Gastroesophageal sphincter (tissue), 4 donors: ENCODE measurements around the gene IFNGR1. TPM values are rescaled to one million over a fixed set of nuclear protein-coding genes. Genes with fewer than 3 reads are reported as not detected.

Experiments
- ATAC-seq: fragments of 150-250 bp; one replicate; pipeline ENCODE4 v1.9.1; 2016; ENCODE audit warnings: mild to moderate bottlenecking, moderate library complexity
- H3K27ac ChIP-seq, 4 donors: fragments of 200-600 bp; sonication (generic) in 3 of 4; 1 replicate in 3 of 4; 2 replicates in 1 of 4; pipeline ENCODE4 v1.5.1; 2016 to 2019
- H3K27me3 ChIP-seq: fragments of 200-600 bp; sonication (generic); one replicate; pipeline ENCODE4 v1.5.1; 2019
- H3K36me3 ChIP-seq, 2 donors: fragments of 200-600 bp; sonication (generic); one replicate each; pipeline ENCODE4 v1.5.1; 2019; ENCODE audit warnings: control low read depth in 1 of 2
- H3K4me1 ChIP-seq, 3 donors: fragments of 200-600 bp; sonication (generic); 1 replicate in 2 of 3; 2 replicates in 1 of 3; pipeline ENCODE4 v1.5.1; 2016 to 2019; ENCODE audit warnings: control low read depth in 2 of 3
- H3K4me3 ChIP-seq, 2 donors: fragments of 200-600 bp; sonication (generic); one replicate each; pipeline ENCODE4 v1.5.1; 2019; ENCODE audit warnings: mild to moderate bottlenecking in 1 of 2, moderate library complexity in 1 of 2
- H3K9me3 ChIP-seq, 3 donors: fragments of 200-600 bp; sonication (generic); one replicate each; pipeline ENCODE4 v1.5.1; 2017 to 2019; ENCODE audit warnings: control low read depth in 2 of 3
- EP300 ChIP-seq: sonication (generic); formaldehyde crosslinking; IDR thresholded peaks from one replicate; pipeline ENCODE4 v1.6.1; 2017; ENCODE audit warnings: antibody characterized with exemption, mild to moderate bottlenecking
- POLR2A ChIP-seq, 2 donors: fragments of 450-650 bp; IDR thresholded peaks; one replicate each; pipeline ENCODE4 v1.6.1; 2017; ENCODE audit warnings: antibody characterized with exemption in 2 of 2, mild to moderate bottlenecking in 2 of 2, moderate library complexity in 1 of 2
- POLR2AphosphoS5 ChIP-seq: sonication (generic); formaldehyde crosslinking; IDR thresholded peaks from one replicate; pipeline ENCODE4 v1.6.1; 2017; ENCODE audit warnings: antibody characterized with exemption
- WGBS, 2 donors: methylation state at CpG; one replicate each; pipeline ENCODE4 v1.1.5; 2018; ENCODE audit warnings: low coverage in 1 of 2; 5-methylcytosine and 5-hydroxymethylcytosine counted together
- total RNA-seq, 4 donors: library from RNA; depleted of rRNA; stranded (reverse); fragments of >200 nt; gene quantifications; one replicate each; pipeline ENCODE4 v1.1.0, GENCODE V29; 2016
- TF ChIP-seq, protein P1 (sequence below), 4 experiments: fragments of 200-600 bp in 2 of 4; fragments of 450-650 bp in 2 of 4; sonication (generic) in 1 of 4; IDR thresholded peaks; one replicate each; pipeline ENCODE4 v1.5.1; 2017 to 2019; ENCODE audit warnings: antibody characterized with exemption in 4 of 4, mild to moderate bottlenecking in 2 of 4, moderate library complexity in 2 of 4

The IFNGR1 gene
- total RNA-seq, 4 donors from 2014 or later, result 45.8 to 104 (median 66.9) TPM

DNA sequence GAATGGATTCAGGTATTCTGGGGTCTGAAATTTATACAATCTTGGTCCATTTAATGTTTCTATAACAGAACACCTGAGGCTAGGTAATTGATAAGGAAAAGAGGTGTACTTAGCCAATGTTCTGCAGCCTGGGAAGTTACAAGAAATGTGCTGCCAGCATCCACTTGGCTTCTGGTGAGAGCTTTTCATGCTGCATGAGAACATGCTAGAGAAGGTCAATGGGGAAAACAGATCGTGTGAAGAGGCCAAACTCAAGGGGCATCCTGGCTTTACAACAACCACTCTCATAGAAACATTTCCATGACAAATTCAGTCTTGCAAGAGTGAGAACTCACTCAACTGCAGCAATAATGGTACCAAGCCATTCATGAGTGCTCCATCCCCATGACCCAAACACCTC lies 62.5 kb downstream of the IFNGR1 start:
- no peak overlapping the region for H3K4me3 ChIP-seq
- no peaks in the 10 kb centered on the region for H3K27me3 ChIP-seq
- no peak for ATAC-seq
- no peaks in the 10 kb centered on the region for H3K9me3 ChIP-seq
- TF ChIP-seq POLR2A (IDR thresholded peaks at IDR 0.05) (no peak), POLR2AphosphoS5 (no peak), EP300 (no peak)
- TF ChIP-seq, protein P1, sequence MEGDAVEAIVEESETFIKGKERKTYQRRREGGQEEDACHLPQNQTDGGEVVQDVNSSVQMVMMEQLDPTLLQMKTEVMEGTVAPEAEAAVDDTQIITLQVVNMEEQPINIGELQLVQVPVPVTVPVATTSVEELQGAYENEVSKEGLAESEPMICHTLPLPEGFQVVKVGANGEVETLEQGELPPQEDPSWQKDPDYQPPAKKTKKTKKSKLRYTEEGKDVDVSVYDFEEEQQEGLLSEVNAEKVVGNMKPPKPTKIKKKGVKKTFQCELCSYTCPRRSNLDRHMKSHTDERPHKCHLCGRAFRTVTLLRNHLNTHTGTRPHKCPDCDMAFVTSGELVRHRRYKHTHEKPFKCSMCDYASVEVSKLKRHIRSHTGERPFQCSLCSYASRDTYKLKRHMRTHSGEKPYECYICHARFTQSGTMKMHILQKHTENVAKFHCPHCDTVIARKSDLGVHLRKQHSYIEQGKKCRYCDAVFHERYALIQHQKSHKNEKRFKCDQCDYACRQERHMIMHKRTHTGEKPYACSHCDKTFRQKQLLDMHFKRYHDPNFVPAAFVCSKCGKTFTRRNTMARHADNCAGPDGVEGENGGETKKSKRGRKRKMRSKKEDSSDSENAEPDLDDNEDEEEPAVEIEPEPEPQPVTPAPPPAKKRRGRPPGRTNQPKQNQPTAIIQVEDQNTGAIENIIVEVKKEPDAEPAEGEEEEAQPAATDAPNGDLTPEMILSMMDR (IDR thresholded peaks at IDR 0.05), result no peak
- H3K36me3 ChIP-seq, result no peaks in the 10 kb centered on the region
- no peak overlapping the region for H3K27ac ChIP-seq
- peaks cover 0 to 8% (median 0%) of the 10 kb centered on the region in 3 donors for H3K4me1 ChIP-seq
- WGBS, 2 donors, result 77% methylated on average over 1 of the region's 1 CpG; no CpG with 5 or more reads in 1 of the 2 donors

DNA sequence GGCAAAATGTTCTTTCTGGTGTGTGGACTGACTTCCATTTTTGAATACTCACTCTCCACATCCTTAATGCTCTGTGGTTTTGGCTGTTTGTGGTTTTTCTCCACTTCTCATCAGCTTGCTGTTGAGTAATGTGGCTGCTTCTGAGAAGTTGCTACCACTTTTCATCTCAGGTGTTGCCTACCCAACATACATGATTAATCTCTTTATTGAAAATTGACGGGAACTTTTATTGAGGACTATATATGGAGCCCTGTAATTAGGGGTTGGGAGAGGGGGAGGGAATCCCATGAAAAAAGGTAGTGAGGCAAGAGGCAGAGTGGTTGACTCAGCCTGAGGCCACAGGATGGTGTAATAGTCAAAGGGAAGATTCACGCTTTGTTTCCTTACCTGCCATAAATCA lies 63.4 kb downstream of the IFNGR1 start:
- WGBS, 2 donors, result 56 to 100% methylated on average over 1 to 2 of the region's 2 CpGs
- H3K4me3 ChIP-seq, result no peak overlapping the region
- H3K27ac ChIP-seq, result no peak overlapping the region
- peaks cover 0 to 8% (median 0%) of the 10 kb centered on the region in 3 donors for H3K4me1 ChIP-seq
- TF ChIP-seq POLR2AphosphoS5 (no peak), EP300 (no peak), POLR2A (IDR thresholded peaks at IDR 0.05) (no peak)
- TF ChIP-seq, protein P1 (IDR thresholded peaks at IDR 0.05), result no peak
- H3K36me3 ChIP-seq, result no peaks in the 10 kb centered on the region
- no peak for ATAC-seq
- H3K9me3 ChIP-seq, result no peaks in the 10 kb centered on the region
- H3K27me3 ChIP-seq, result no peaks in the 10 kb centered on the region

DNA sequence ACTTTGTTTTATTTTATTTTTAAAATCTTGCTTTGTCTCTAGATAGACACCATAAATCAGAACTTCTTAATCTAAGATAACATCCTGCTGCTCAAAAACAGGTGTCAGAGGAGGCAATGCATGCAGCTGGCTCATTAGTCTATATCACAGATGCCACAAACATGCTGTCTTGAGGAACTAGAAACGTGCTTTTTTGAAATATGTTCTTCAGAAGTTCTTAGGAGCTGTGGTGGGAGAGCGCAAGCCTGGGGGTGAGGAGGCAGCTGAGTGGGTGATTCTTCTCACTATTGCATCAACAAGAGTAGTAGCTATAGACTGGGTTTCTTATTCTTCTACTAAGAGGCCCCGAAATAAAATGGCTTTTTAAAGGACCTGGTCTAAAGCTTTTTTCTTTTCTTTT lies 69.1 kb downstream of the IFNGR1 start:
- H3K27me3 ChIP-seq, result no peaks in the 10 kb centered on the region
- H3K27ac ChIP-seq, result no peak overlapping the region
- no peaks in the 10 kb centered on the region for H3K4me1 ChIP-seq
- no peaks in the 10 kb centered on the region for H3K9me3 ChIP-seq
- H3K4me3 ChIP-seq, result no peak overlapping the region
- WGBS, 2 donors, result 47 to 72% methylated on average over 2 to 3 of the region's 3 CpGs
- no peaks in the 10 kb centered on the region for H3K36me3 ChIP-seq
- no peak for ATAC-seq
- no peak for TF ChIP-seq POLR2AphosphoS5
- TF ChIP-seq, protein P1 (IDR thresholded peaks at IDR 0.05), result no peak

GRCh38 chr6:137149035-137149393 lies 70.2 kb downstream of the IFNGR1 start:
- H3K4me3 ChIP-seq, result no peak overlapping the region
- 36 to 92% methylated on average over 1 of the region's 1 CpG for WGBS, 2 donors
- TF ChIP-seq, protein P1 (IDR thresholded peaks at IDR 0.05), result no peak
- TF ChIP-seq EP300 (no peak), POLR2AphosphoS5 (no peak), POLR2A (IDR thresholded peaks at IDR 0.05) (no peak)
- H3K9me3 ChIP-seq, result no peaks in the 10 kb centered on the region
- no peak overlapping the region for H3K27ac ChIP-seq
- no peaks in the 10 kb centered on the region for H3K27me3 ChIP-seq
- H3K4me1 ChIP-seq, result no peaks in the 10 kb centered on the region
- H3K36me3 ChIP-seq, result no peaks in the 10 kb centered on the region
- peak; percentile 42 for ATAC-seq

GRCh38 chr6:137148306-137149034 lies 70.7 kb downstream of the IFNGR1 start:
- Histone ChIP-seq H3K36me3 (no peaks in the 10 kb centered on the region), H3K4me1 (no peaks in the 10 kb centered on the region), H3K27me3 (no peaks in the 10 kb centered on the region), H3K9me3 (no peaks in the 10 kb centered on the region), H3K4me3 (no peak overlapping the region), H3K27ac (peak overlapping the region in 1 of 4 donors; percentile 45)
- TF ChIP-seq POLR2AphosphoS5, result peak; percentile 9
- no peak for TF ChIP-seq EP300
- TF ChIP-seq POLR2A (IDR thresholded peaks at IDR 0.05), result no peak
- TF ChIP-seq, protein P1 (IDR thresholded peaks at IDR 0.05), result no peak
- peak; percentile 90 for ATAC-seq
- 34 to 100% methylated on average over 2 of the region's 2 CpGs for WGBS, 2 donors
